Activated CD4-positive, CD25-positive, alpha-beta regulatory T cell (primary cell): ENCODE measurements around the gene ALDH5A1.
A peak's percentile ranks its signal among the peaks of the same experiment; 100 is the strongest.

Experiments used
- DNase-seq, 4 experiments: peaks; one replicate each; lab custom pipeline; 2025; lab: John Stamatoyannopoulos, UW

Gene ALDH5A1

DNA sequence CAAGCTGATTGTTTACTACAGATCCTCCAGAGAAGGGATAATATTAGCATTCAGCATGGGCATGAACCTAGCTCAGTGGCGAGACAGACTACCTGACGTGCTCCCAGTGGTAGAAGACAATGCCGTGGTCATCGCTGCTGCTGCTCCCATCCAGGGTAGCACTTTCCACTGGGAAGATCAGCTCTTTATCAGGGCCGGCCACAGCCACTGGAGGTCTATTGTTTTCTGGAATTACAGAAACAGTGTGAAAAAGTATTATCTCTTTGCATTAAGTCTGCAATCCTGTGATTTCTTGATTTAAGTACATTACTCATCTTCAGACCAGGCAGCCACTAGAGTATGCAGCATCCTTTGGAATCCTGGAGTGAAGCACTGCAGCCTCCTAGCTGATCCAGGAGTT lies 75.0 kb downstream of the ALDH5A1 start:
- no peak for DNase-seq

DNA sequence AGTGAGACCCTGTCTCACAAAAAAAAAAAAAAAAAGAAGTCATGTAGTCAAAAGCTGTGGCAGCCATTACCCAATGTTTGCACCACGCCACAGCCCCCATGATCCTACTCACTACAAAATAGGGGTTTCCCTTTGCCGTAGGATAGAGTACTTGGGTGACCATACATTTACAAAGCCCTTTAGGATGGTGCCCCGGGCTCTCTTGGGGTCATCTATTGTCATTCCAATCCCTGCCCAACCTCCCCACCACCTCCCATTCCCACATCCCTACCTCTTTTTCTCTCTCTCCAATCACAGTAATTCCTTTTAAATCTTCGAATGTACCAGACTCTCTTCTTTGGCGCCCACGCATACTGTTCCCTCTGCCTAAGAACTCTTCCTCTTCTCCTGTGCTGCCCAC lies 76.6 kb downstream of the ALDH5A1 start:
- no peak for DNase-seq

DNA sequence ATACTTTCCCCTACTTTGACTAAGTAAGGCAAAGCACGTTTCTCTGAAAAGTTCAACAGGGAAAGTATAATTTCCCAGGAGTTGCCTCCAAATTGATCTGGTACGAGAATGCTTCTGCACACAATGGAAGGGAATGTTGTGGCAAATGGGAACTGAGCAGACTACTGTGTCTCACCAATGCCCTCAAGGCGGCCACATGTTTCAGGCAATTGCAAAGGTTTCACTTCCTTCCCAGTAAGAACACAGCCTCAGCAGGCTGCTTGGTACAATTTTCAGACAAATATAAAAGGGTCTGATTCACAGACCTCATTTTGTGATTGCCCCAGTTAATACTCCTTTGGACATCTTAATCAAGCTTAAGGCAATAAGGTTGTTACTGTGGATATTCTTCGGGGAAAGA lies 80.0 kb downstream of the ALDH5A1 start:
- no peak for DNase-seq

DNA sequence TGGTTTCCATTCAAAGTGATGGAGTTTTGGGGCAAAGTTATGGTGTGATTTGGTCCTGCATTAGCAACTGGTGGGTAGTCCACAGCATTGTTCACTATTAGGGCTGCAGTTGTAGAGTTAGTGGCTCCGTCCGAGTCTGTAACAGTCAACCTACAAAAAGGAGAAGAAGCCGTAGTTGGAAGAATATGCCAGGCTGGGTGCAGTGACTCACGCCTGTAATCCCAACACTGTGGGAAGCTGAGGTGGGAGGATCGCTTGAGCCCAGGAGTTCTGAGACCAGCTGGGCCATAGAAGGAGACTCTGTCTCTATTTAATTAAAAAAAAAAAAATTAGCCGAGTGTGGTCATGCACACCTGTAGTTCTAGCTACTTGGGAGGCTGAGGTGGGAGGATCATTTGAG lies 81.7 kb downstream of the ALDH5A1 start:
- no peak for DNase-seq

- peak; percentile 44 to 67 (median 56) for DNase-seq
Measured at GRCh38 chr6:24581084-24581669, 86.4 kb downstream of the ALDH5A1 start.

- DNase-seq: peak; percentile 48 to 60 (median 54)
Measured at GRCh38 chr6:24583463-24584381, 89.0 kb downstream of the ALDH5A1 start.

DNA sequence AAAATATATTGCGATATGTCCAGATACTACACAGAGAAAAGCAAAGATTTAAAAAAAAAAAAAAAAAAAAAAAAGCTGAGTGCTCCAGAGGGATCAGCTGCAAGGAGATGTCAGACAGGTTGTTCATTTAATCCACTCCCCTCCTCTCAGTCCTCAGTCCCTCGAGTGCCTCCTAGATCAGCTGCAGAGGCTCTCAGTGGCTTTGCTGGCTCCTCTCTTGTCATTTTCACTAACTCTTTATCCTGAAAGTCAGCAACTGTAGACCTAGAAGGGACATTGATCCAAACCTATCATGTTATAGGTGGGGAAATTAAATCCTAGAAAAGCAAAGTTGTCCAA lies 89.6 kb downstream of the ALDH5A1 start:
- no peak for DNase-seq
